ENCODE measurements around the gene JMJD8. TPM values are rescaled to one million over a fixed set of nuclear protein-coding genes. Genes with fewer than 3 reads are reported as not detected.

The JMJD8 gene
- total and polyA plus RNA-seq, 7 donors: 19.1 to 63.5 (median 25.5) TPM

GRCh38 chr16:648071-648780 lies 35.9 kb downstream of the JMJD8 start:
- intact Hi-C loops (cut with DNase I): no loop called here
- H3K36me3 ChIP-seq (ENCODE audit: insufficient read depth in 1 of 2, low read depth in 1 of 2): peaks cover 0 to 5% of the 10 kb centered on the region in 2 donors
- peaks cover 58% of the 10 kb centered on the region for H3K4me1 ChIP-seq
- TF ChIP-seq, protein P1, sequence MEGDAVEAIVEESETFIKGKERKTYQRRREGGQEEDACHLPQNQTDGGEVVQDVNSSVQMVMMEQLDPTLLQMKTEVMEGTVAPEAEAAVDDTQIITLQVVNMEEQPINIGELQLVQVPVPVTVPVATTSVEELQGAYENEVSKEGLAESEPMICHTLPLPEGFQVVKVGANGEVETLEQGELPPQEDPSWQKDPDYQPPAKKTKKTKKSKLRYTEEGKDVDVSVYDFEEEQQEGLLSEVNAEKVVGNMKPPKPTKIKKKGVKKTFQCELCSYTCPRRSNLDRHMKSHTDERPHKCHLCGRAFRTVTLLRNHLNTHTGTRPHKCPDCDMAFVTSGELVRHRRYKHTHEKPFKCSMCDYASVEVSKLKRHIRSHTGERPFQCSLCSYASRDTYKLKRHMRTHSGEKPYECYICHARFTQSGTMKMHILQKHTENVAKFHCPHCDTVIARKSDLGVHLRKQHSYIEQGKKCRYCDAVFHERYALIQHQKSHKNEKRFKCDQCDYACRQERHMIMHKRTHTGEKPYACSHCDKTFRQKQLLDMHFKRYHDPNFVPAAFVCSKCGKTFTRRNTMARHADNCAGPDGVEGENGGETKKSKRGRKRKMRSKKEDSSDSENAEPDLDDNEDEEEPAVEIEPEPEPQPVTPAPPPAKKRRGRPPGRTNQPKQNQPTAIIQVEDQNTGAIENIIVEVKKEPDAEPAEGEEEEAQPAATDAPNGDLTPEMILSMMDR (IDR thresholded peaks at IDR 0.05): peak; percentile 29
- no peaks in the 10 kb centered on the region for H3K9me3 ChIP-seq
- H3K27ac ChIP-seq: peak overlapping the region; percentile 93
- ATAC-seq (peak; percentile 24 to 53 (median 34)), DNase-seq (no peak)
- 22 to 30% (median 24%) methylated on average over 24 of the region's 24 CpGs for WGBS, 3 donors
- H3K4me3 ChIP-seq: peak overlapping the region; percentile 88
- H3K27me3 ChIP-seq (ENCODE audit: insufficient read depth in 3 of 3, low read length in 2 of 3): no peaks in the 10 kb centered on the region

- DNase-seq (no peak), ATAC-seq (peak; percentile 3 to 29 (median 18))
- H3K4me3 ChIP-seq: peak overlapping the region; percentile 88
- TF ChIP-seq, protein P1 (IDR thresholded peaks at IDR 0.05): no peak
- WGBS, 3 donors: 37 to 60% (median 49%) methylated on average over 24 to 25 of the region's 25 CpGs
- H3K4me1 ChIP-seq: peaks cover 67% of the 10 kb centered on the region
- H3K9me3 ChIP-seq: no peaks in the 10 kb centered on the region
- H3K36me3 ChIP-seq (ENCODE audit: insufficient read depth in 1 of 2, low read depth in 1 of 2): peaks cover 0 to 5% of the 10 kb centered on the region in 2 donors
- H3K27ac ChIP-seq: peak overlapping the region; percentile 93
- intact Hi-C loops (cut with DNase I): no loop called here
- H3K27me3 ChIP-seq (ENCODE audit: insufficient read depth in 3 of 3, low read length in 2 of 3): no peaks in the 10 kb centered on the region
Observed at GRCh38 chr16:647173-647902, 36.8 kb downstream of the JMJD8 start.

DNA sequence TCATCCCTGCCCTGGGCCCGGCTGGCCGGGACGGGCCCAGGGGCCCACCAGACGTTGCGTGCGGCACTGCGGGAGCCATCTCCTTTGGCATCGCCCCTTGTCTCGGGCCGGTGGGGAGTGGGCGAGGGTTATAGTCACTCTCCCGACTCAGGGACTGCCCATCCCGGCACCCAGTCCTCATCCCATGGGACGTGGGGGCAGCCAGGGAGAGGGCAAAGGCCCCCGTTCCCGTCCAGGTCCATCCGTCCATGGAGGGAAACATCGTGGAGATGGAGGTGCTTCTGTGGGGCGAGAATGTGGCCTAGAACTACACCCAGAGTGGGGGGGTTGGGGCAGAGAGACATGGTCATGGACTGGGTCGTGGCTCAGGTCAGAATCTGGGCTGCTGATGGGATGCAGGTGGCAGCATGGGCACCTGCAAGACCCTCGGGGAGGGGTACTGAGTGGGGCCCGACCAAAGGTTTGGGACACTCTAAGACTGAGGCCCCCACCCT lies 37.4 kb downstream of the JMJD8 start:
- intact Hi-C loops (cut with DNase I): no loop called here
- H3K27ac ChIP-seq: peak overlapping the region; percentile 93
- no peak for DNase-seq
- WGBS, 3 donors: 64 to 74% (median 67%) methylated on average over 18 to 22 of the region's 22 CpGs
- peaks cover 0 to 5% of the 10 kb centered on the region in 2 donors for H3K36me3 ChIP-seq (ENCODE audit: insufficient read depth in 1 of 2, low read depth in 1 of 2)
- TF ChIP-seq, protein P1 (IDR thresholded peaks at IDR 0.05): no peak
- ATAC-seq: no peak
- peak overlapping the region; percentile 88 for H3K4me3 ChIP-seq
- no peaks in the 10 kb centered on the region for H3K27me3 ChIP-seq (ENCODE audit: insufficient read depth in 3 of 3, low read length in 2 of 3)
- no peaks in the 10 kb centered on the region for H3K9me3 ChIP-seq
- peaks cover 68% of the 10 kb centered on the region for H3K4me1 ChIP-seq

- peak overlapping the region; percentile 88 for H3K4me3 ChIP-seq
- peaks cover 68% of the 10 kb centered on the region for H3K4me1 ChIP-seq
- intact Hi-C loops (cut with DNase I): no loop called here
- no peaks in the 10 kb centered on the region for H3K27me3 ChIP-seq (ENCODE audit: insufficient read depth in 3 of 3, low read length in 2 of 3)
- TF ChIP-seq, protein P1 (IDR thresholded peaks at IDR 0.05): no peak
- WGBS, 3 donors: 58 to 65% (median 59%) methylated on average over 32 of the region's 32 CpGs
- peak overlapping the region; percentile 93 for H3K27ac ChIP-seq
- H3K9me3 ChIP-seq: no peaks in the 10 kb centered on the region
- ATAC-seq: peak in 2 of 4 donors; percentile 14 to 21
- peak in 1 of 2 donors; percentile 80 for DNase-seq
- peaks cover 0 to 5% of the 10 kb centered on the region in 2 donors for H3K36me3 ChIP-seq (ENCODE audit: insufficient read depth in 1 of 2, low read depth in 1 of 2)
Observed at GRCh38 chr16:645852-646678, 38.1 kb downstream of the JMJD8 start.

Measured in psoas muscle (tissue), 8 donors.